ENCODE data around the gene DNM3. TPM values are rescaled to one million over a fixed set of nuclear protein-coding genes. Genes with fewer than 3 reads are reported as not detected.

DNM3 gene
- polyA plus RNA-seq, 3 donors = 0.15 TPM; not detected in 2

DNA sequence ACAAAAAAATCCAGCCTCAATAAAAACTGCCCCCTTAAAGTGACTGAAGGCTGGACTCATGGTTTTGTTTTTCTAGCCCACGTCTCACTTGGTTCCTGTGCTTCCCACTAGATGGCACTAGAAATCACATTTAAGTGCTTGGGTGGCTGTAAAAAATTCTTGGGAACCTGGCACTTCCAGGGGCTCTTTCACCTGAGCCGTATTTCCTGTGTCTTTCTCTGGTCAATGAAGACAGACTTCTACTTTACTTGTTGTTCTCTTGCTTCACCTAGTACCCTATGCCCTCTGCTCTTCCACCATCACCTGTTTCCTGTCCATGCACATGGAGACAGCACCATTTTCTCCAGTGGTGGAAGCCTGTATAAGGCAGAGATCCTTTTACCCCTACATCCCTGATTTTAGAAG lies 39.8 kb upstream of the DNM3 start:
- H3K27ac Mint-ChIP-seq = no peak overlapping the region
- no peak overlapping the region for H3K27ac ChIP-seq (ENCODE audit: low read depth in 1 of 2, low read length in 2 of 2)
- TF ChIP-seq, protein P1, sequence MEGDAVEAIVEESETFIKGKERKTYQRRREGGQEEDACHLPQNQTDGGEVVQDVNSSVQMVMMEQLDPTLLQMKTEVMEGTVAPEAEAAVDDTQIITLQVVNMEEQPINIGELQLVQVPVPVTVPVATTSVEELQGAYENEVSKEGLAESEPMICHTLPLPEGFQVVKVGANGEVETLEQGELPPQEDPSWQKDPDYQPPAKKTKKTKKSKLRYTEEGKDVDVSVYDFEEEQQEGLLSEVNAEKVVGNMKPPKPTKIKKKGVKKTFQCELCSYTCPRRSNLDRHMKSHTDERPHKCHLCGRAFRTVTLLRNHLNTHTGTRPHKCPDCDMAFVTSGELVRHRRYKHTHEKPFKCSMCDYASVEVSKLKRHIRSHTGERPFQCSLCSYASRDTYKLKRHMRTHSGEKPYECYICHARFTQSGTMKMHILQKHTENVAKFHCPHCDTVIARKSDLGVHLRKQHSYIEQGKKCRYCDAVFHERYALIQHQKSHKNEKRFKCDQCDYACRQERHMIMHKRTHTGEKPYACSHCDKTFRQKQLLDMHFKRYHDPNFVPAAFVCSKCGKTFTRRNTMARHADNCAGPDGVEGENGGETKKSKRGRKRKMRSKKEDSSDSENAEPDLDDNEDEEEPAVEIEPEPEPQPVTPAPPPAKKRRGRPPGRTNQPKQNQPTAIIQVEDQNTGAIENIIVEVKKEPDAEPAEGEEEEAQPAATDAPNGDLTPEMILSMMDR (IDR thresholded peaks at IDR 0.05) = peak; percentile 70
- WGBS (ENCODE audit: insufficient coverage) = 0% methylated on average over 1 of the region's 2 CpGs
- no peak overlapping the region for H2AFZ ChIP-seq (ENCODE audit: insufficient read depth, low read depth, low read length, poor library complexity, severe bottlenecking)
- H4K20me1 ChIP-seq (ENCODE audit: insufficient read depth, low read length) = no peaks in the 10 kb centered on the region
- H3K9me3 ChIP-seq (replicated peaks in 1 of 2; ENCODE audit: control insufficient read depth in 1 of 2, insufficient read depth in 1 of 2, low read length in 2 of 2) = no peaks in the 10 kb centered on the region
- peaks cover 25 to 36% of the 10 kb centered on the region in 2 donors for H3K36me3 Mint-ChIP-seq
- H3K27me3 Mint-ChIP-seq (ENCODE audit: low read depth in 3 of 3) = peaks cover 0 to 2% (median 0%) of the 10 kb centered on the region in 3 donors
- H3K9me3 Mint-ChIP-seq = no peaks in the 10 kb centered on the region
- no peaks in the 10 kb centered on the region for H3K79me2 ChIP-seq (ENCODE audit: insufficient read depth, low read length)
- no peaks in the 10 kb centered on the region for H3K27me3 ChIP-seq (ENCODE audit: control insufficient read depth in 2 of 2, insufficient read depth in 2 of 2, low read length in 2 of 2)
- peaks cover 37% of the 10 kb centered on the region for H3K4me1 Mint-ChIP-seq
- DNase-seq = peak in 2 of 3 donors; percentile 18 to 21
- peaks cover 19 to 41% of the 10 kb centered on the region in 2 donors for H3K36me3 ChIP-seq (replicated peaks in 1 of 2; ENCODE audit: control insufficient read depth in 1 of 2, insufficient read depth in 2 of 2, low read length in 2 of 2)
- peaks cover 9 to 12% of the 10 kb centered on the region in 2 donors for H3K4me1 ChIP-seq (ENCODE audit: control insufficient read depth in 1 of 2, insufficient read depth in 2 of 2, low read length in 2 of 2)
- H3K4me3 ChIP-seq (replicated peaks in 1 of 3; ENCODE audit: low read depth in 2 of 3, low read length in 3 of 3) = no peak overlapping the region
- intact Hi-C loops (cut with micrococcal nuclease) = loop anchor here (5.0 to 10.0 kb wide), 2 partner anchors 183 to 596 kb away; no protein-coding TSS in a partner anchor
- H3K4me3 Mint-ChIP-seq = no peak overlapping the region
- H3K9ac ChIP-seq (ENCODE audit: insufficient read depth, low read length, poor library complexity, severe bottlenecking) = no peak overlapping the region
- no peak overlapping the region for H3K4me2 ChIP-seq (replicated peaks; ENCODE audit: extremely low read depth, low read length, poor library complexity, severe bottlenecking)

GRCh38 chr1:171802207-171802606 lies 39.1 kb upstream of the DNM3 start:
- H3K27me3 ChIP-seq (ENCODE audit: control insufficient read depth in 2 of 2, insufficient read depth in 2 of 2, low read length in 2 of 2) = no peaks in the 10 kb centered on the region
- H3K9me3 ChIP-seq (replicated peaks in 1 of 2; ENCODE audit: control insufficient read depth in 1 of 2, insufficient read depth in 1 of 2, low read length in 2 of 2) = no peaks in the 10 kb centered on the region
- H3K36me3 ChIP-seq (replicated peaks in 1 of 2; ENCODE audit: control insufficient read depth in 1 of 2, insufficient read depth in 2 of 2, low read length in 2 of 2) = peaks cover 12 to 34% of the 10 kb centered on the region in 2 donors
- Mint-ChIP-seq H3K9me3 (peaks cover 0 to 2% (median 0%) of the 10 kb centered on the region in 7 donors), H3K4me3 (no peak overlapping the region), H3K27ac (no peak overlapping the region), H3K27me3 (ENCODE audit: low read depth in 3 of 3) (peaks cover 0 to 4% (median 0%) of the 10 kb centered on the region in 3 donors), H3K4me1 (peaks cover 41% of the 10 kb centered on the region), H3K36me3 (peaks cover 18 to 29% of the 10 kb centered on the region in 2 donors)
- H3K4me3 ChIP-seq (replicated peaks in 1 of 3; ENCODE audit: low read depth in 2 of 3, low read length in 3 of 3) = no peak overlapping the region
- peaks cover 9 to 12% of the 10 kb centered on the region in 2 donors for H3K4me1 ChIP-seq (ENCODE audit: control insufficient read depth in 1 of 2, insufficient read depth in 2 of 2, low read length in 2 of 2)
- no peak overlapping the region for H3K9ac ChIP-seq (ENCODE audit: insufficient read depth, low read length, poor library complexity, severe bottlenecking)
- DNase-seq = no peak
- TF ChIP-seq, protein P1 (IDR thresholded peaks at IDR 0.05) = no peak
- no peak overlapping the region for H3K4me2 ChIP-seq (replicated peaks; ENCODE audit: extremely low read depth, low read length, poor library complexity, severe bottlenecking)
- intact Hi-C loops (cut with micrococcal nuclease) = loop anchor here (5.0 to 10.0 kb wide), 2 partner anchors 183 to 595 kb away; no protein-coding TSS in a partner anchor
- no peaks in the 10 kb centered on the region for H3K79me2 ChIP-seq (ENCODE audit: insufficient read depth, low read length)
- WGBS (ENCODE audit: insufficient coverage) = 70% methylated on average over 2 of the region's 3 CpGs
- no peak overlapping the region for H3K27ac ChIP-seq (ENCODE audit: low read depth in 1 of 2, low read length in 2 of 2)
- H2AFZ ChIP-seq (ENCODE audit: insufficient read depth, low read depth, low read length, poor library complexity, severe bottlenecking) = no peak overlapping the region
- no peaks in the 10 kb centered on the region for H4K20me1 ChIP-seq (ENCODE audit: insufficient read depth, low read length)
